ENCODE measurements around the gene ELMO1.

The ELMO1 gene

GRCh38 chr7:37484426-37485073, 35.9 kb upstream of the ELMO1 start:
- no peaks in the 10 kb centered on the region for H3K36me3 ChIP-seq (ENCODE audit: low read depth)
- TF ChIP-seq, protein P1, sequence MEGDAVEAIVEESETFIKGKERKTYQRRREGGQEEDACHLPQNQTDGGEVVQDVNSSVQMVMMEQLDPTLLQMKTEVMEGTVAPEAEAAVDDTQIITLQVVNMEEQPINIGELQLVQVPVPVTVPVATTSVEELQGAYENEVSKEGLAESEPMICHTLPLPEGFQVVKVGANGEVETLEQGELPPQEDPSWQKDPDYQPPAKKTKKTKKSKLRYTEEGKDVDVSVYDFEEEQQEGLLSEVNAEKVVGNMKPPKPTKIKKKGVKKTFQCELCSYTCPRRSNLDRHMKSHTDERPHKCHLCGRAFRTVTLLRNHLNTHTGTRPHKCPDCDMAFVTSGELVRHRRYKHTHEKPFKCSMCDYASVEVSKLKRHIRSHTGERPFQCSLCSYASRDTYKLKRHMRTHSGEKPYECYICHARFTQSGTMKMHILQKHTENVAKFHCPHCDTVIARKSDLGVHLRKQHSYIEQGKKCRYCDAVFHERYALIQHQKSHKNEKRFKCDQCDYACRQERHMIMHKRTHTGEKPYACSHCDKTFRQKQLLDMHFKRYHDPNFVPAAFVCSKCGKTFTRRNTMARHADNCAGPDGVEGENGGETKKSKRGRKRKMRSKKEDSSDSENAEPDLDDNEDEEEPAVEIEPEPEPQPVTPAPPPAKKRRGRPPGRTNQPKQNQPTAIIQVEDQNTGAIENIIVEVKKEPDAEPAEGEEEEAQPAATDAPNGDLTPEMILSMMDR (IDR thresholded peaks at IDR 0.05; ENCODE audit: poor library complexity, severe bottlenecking): no peak
- no peaks in the 10 kb centered on the region for H3K27me3 ChIP-seq (ENCODE audit: insufficient read depth, poor library complexity, severe bottlenecking)
- H3K4me3 ChIP-seq (ENCODE audit: severe bottlenecking): no peak overlapping the region
- ATAC-seq (ENCODE audit: low read depth): no peak
- peaks cover 5% of the 10 kb centered on the region for H3K9me3 ChIP-seq (ENCODE audit: severe bottlenecking)
- DNase-seq (ENCODE audit: low spot score): no peak
- no peaks in the 10 kb centered on the region for H3K4me1 ChIP-seq (ENCODE audit: insufficient read depth, poor library complexity, severe bottlenecking)
- no peak overlapping the region for H3K27ac ChIP-seq (ENCODE audit: poor library complexity, severe bottlenecking)

DNA sequence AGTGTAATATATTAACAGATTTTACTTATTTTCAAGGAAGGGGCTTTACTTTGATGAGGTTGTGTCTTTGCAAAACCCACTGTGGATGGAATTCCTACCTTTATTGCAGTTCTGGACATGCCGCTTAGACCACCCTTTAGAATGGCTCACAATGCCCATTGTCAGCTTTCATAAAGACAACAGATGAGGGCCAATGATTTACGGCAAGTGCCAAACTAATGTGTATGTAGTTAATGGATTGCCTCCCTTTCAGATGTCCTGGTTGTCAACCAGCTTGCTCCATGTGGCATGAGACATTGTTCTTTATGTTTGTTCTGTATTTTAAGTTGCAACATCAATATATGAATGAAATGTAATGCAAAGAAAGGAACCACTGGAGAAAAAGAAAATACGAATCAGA, 35.0 kb upstream of the ELMO1 start:
- Histone ChIP-seq H3K27ac (ENCODE audit: poor library complexity, severe bottlenecking) (no peak overlapping the region), H3K4me3 (ENCODE audit: severe bottlenecking) (no peak overlapping the region), H3K4me1 (ENCODE audit: insufficient read depth, poor library complexity, severe bottlenecking) (no peaks in the 10 kb centered on the region), H3K36me3 (ENCODE audit: low read depth) (no peaks in the 10 kb centered on the region), H3K27me3 (ENCODE audit: insufficient read depth, poor library complexity, severe bottlenecking) (no peaks in the 10 kb centered on the region), H3K9me3 (ENCODE audit: severe bottlenecking) (peaks cover 5% of the 10 kb centered on the region)
- ATAC-seq (ENCODE audit: low read depth): no peak
- TF ChIP-seq, protein P1 (IDR thresholded peaks at IDR 0.05; ENCODE audit: poor library complexity, severe bottlenecking): no peak
- no peak for DNase-seq (ENCODE audit: low spot score)

DNA sequence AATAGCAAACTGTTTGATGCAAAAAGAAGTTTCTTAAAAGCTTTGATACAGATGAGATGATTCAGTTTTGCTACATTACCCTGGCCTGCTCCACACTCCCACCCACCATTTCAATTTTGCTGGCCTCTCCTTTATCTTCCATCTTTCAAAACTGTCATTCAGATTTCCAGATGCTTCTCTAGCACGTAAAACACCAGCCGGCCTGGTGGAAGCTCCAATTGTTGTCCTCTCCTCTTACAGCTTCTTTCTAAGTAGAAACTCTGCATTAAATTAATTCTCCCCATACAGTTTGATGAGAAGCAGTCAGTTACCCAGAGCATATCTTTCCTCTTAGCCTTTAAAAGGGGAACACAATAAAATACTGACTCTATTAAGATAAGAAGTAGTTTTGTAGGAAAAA, 34.3 kb upstream of the ELMO1 start:
- H3K27ac ChIP-seq (ENCODE audit: poor library complexity, severe bottlenecking): no peak overlapping the region
- no peak for ATAC-seq (ENCODE audit: low read depth)
- peaks cover under 1% of the 10 kb centered on the region for H3K9me3 ChIP-seq (ENCODE audit: severe bottlenecking)

GRCh38 chr7:37482505-37482904, 33.8 kb upstream of the ELMO1 start:
- H3K4me1 ChIP-seq (ENCODE audit: insufficient read depth, poor library complexity, severe bottlenecking): no peaks in the 10 kb centered on the region
- H3K4me3 ChIP-seq (ENCODE audit: severe bottlenecking): no peak overlapping the region
- TF ChIP-seq, protein P1 (IDR thresholded peaks at IDR 0.05; ENCODE audit: poor library complexity, severe bottlenecking): no peak
- H3K27ac ChIP-seq (ENCODE audit: poor library complexity, severe bottlenecking): no peak overlapping the region
- DNase-seq (ENCODE audit: low spot score): no peak
- no peaks in the 10 kb centered on the region for H3K27me3 ChIP-seq (ENCODE audit: insufficient read depth, poor library complexity, severe bottlenecking)
- no peaks in the 10 kb centered on the region for H3K9me3 ChIP-seq (ENCODE audit: severe bottlenecking)
- no peaks in the 10 kb centered on the region for H3K36me3 ChIP-seq (ENCODE audit: low read depth)
- ATAC-seq (ENCODE audit: low read depth): no peak

More for the DNA sequence above, 34.3 kb upstream of the ELMO1 start:
- TF ChIP-seq, protein P1 (IDR thresholded peaks at IDR 0.05; ENCODE audit: poor library complexity, severe bottlenecking): no peak
- H3K36me3 ChIP-seq (ENCODE audit: low read depth): no peaks in the 10 kb centered on the region
- H3K4me3 ChIP-seq (ENCODE audit: severe bottlenecking): no peak overlapping the region
- no peaks in the 10 kb centered on the region for H3K4me1 ChIP-seq (ENCODE audit: insufficient read depth, poor library complexity, severe bottlenecking)
- H3K27me3 ChIP-seq (ENCODE audit: insufficient read depth, poor library complexity, severe bottlenecking): no peaks in the 10 kb centered on the region
- no peak for DNase-seq (ENCODE audit: low spot score)

GRCh38 chr7:37481722-37482288, 33.1 kb upstream of the ELMO1 start:
- Histone ChIP-seq H3K9me3 (ENCODE audit: severe bottlenecking) (no peaks in the 10 kb centered on the region), H3K27me3 (ENCODE audit: insufficient read depth, poor library complexity, severe bottlenecking) (no peaks in the 10 kb centered on the region), H3K27ac (ENCODE audit: poor library complexity, severe bottlenecking) (no peak overlapping the region), H3K36me3 (ENCODE audit: low read depth) (no peaks in the 10 kb centered on the region), H3K4me3 (ENCODE audit: severe bottlenecking) (no peak overlapping the region), H3K4me1 (ENCODE audit: insufficient read depth, poor library complexity, severe bottlenecking) (no peaks in the 10 kb centered on the region)
- ATAC-seq (ENCODE audit: low read depth) (no peak), DNase-seq (ENCODE audit: low spot score) (no peak)
- TF ChIP-seq, protein P1 (IDR thresholded peaks at IDR 0.05; ENCODE audit: poor library complexity, severe bottlenecking): no peak

Measured in RWPE2 (cell line).